Activated naive CD4-positive, alpha-beta T cell treated with Interleukin-2 at 50 U/mL for 16 hours (primary cell): ENCODE data around the gene CCDC57.
A peak's percentile ranks its signal among the peaks of the same experiment; 100 is the strongest.

Source experiments
- DNase-seq: peaks from one replicate; pipeline ENCODE4 v3.0.0-alpha.2; 2020

The CCDC57 gene

DNA sequence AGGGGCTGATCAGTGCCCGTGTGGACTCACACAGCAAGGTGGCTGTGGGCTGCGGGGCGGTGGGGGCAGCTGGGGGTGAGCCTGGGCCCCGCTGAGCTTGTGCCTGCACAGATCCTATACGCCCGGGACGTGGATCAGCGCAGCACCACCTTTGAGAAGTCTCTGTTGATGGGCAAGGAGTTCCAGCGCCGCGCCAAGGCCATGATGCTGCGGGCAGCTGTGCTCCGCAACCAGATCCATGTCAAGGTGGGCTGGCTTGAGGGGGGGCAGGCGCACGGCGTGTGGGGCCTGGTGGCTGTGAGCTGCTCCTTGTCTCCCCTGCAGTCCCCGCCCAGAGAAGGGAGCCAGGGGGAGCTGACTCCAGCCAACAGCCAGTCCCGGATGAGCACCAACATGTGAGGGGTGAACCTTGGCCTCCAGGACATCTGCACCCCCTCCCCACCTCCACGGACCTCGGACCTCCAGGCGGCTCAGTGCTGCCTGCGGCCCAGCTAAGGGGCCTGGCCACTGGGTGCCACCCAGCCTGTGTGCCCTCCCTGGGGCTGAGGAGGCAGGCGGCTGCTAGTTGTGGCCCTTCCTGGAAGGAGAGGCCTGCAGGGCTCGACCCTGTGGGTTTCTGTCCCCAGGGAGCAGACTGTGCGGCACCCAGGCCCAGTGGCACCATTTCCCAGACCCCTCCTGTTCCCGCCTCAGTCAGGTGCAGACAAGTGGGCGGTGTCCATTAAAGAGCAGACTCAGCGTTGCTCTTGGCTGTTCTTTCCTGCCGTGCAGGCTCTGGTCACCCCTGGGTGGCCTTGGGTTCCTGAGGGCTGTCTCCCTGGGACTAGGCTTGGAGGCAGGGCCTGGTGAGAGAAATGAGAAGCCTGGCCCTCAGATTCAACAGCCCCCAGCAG lies 155.7 kb downstream of the CCDC57 start:
- no peak for DNase-seq

DNA sequence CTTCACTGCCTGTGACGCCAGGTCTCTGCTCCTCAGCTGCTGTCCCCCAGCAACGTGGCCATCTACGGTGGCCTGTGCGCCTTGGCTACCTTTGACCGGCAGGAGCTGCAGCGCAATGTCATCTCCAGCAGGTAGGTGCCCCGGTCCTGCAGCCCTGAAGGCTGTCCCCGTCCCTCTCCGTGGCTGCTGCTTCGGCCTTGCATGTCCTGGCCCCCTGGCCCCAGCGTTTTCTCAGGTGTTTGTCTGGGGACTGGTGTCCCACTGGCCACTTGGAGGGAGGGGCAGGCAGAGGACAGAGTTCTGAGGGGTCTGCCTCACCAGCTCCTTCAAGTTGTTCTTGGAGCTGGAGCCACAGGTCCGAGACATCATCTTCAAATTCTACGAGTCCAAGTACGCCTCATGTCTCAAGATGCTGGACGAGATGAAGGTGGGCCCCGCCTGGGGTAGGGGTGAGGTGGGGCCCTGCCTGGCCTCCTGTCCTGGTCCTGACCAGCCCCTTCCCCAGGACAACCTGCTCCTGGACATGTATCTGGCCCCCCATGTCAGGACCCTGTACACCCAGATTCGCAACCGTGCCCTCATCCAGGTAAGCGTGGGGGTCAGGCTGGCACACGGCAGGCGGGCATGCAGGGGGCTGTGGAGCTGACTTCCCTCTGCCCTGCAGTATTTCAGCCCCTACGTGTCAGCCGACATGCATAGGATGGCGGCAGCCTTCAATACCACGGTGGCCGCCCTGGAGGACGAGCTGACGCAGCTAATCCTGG lies 156.5 kb downstream of the CCDC57 start:
- DNase-seq: no peak

DNA sequence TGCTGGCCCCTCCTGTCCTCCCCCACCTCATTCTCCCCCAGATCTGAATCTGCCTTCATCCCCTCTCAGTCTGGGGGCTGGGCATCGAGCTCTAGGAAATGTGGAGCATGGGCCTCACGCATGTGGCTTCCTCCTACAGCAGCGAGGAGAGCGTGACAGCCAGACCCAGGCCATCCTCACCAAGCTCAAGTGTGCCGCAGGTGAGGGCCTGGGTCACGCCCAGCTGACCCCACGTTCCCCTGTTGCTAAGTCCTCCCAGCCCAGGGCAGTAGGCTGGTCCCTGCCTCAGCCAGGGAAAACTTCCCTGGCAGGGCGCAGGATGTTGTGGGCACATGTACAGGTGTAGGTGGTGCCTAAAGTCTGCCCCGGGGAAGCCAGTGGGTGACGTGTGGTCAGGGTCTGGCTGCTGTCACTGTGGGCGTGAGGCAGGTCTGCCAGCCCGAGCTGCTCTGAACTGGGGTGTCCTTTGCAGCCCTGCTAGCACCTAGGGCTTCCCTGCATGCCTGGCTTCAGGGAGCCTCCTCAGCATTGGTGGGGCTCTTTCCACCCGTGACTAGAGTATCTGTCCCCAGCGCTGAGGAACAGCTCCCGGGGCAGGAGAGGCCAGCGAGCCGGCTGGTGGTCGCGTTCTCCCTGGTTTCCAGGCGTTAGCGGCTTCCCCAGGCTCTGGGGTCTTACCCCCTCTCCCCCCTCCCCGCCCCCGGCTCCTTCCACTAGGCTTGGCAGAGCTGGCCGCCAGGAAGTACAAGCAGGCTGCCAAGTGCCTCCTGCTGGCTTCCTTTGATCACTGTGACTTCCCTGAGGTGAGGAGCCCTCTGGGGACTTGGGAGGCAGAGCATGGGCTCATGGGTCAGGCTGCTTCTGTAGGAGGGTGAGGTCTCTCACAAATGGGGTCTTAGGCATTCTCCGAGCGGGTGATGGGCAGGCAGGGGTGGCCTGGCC lies 157.3 kb downstream of the CCDC57 start:
- DNase-seq: no peak

DNA sequence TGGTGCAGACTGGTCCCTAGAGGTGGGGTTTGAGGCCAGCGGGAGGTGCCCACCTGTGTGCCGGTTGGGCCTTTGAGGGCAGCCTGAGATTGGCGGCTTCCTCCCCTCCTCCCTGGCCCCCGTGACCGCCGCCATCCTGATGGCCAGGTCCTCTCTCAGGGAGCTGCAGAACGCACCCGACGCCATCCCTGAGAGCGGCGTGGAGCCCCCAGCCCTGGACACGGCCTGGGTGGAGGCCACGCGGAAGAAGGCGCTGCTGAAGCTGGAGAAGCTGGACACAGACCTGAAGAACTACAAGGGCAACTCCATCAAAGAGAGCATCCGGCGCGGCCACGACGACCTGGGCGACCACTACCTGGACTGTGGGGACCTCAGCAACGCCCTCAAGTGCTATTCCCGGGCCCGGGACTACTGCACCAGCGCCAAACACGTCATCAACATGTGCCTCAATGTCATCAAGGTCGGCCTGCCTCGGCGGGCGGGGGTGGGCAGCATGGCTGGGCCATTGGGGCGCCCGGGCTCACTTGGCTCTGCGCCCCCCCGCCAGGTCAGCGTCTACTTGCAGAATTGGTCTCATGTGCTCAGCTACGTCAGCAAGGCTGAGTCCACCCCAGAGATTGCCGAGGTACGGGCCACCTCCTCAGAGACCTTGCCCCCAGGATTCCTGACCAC lies 158.2 kb downstream of the CCDC57 start:
- no peak for DNase-seq

DNA sequence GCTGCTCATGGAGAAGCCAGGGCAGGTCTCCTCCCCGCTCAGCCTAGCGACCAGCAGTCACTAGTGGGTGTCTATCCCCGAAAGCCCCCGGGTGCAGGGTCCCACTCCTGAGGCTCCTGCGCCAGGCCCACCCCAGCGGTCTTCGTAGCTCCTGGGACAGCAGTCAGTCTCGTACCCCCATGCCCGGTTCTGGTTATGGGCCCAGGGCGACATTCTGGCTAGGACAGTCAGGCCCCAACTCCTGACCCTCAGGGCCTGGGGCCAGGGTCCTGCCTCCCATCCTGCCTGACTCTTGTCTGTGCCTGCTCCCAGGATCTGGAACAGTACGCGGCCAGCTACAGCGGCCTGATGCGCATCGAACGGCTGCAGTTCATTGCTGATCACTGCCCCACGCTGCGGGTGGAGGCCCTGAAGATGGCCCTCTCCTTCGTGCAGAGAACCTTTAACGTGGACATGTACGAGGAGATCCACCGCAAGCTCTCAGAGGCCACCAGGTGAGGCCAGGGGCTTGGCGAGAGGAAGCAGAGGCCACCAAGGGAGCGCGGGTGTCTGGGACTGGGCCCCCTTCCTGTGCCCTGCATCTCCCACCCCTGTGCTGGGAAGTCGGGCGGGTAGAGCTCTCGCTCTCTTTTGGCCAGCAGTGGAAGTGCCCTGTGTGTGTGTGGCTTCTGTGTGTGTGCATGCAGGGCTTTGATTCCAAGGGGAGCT lies 158.9 kb downstream of the CCDC57 start:
- no peak for DNase-seq

DNA sequence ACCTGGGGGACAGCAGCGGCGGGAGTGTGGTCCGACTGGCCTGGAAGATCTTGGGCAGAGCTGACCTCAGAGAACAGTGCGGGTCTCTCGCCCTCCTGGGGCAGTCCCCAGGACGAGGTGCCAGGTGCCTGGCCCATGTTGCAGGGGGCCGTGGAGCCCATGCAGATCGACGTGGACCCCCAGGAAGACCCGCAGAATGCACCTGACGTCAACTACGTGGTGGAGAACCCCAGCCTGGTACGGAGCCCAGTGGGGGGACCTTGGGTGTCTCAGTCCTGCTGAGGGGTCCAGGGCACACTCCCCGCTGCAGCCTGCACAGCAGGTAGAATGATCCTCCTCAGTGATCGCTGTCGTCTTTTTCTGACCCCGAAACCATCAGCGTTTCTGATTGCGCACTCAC lies 159.5 kb downstream of the CCDC57 start:
- DNase-seq: no peak

DNA sequence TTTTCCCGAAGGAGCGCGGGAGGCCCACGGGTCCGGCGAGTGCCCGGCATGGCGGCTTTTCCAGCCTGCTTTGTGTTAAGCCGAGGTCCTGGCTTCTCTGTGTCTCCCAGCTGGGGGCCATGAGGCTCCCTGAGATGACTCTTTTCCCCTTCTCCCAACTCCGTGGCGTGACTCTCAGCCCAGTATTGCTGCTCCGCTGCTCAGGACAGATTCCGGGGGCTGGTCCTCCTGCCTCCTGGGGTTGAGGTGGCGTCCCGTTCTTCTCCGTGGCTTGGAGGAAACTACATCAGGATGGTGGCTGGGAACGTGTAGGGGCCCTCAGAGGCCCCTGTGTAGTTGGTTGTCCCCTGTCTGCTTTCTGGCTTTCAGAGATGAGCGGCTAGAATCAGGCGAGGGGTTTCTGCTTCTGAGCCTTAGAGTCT lies 160.0 kb downstream of the CCDC57 start:
- no peak for DNase-seq

DNA sequence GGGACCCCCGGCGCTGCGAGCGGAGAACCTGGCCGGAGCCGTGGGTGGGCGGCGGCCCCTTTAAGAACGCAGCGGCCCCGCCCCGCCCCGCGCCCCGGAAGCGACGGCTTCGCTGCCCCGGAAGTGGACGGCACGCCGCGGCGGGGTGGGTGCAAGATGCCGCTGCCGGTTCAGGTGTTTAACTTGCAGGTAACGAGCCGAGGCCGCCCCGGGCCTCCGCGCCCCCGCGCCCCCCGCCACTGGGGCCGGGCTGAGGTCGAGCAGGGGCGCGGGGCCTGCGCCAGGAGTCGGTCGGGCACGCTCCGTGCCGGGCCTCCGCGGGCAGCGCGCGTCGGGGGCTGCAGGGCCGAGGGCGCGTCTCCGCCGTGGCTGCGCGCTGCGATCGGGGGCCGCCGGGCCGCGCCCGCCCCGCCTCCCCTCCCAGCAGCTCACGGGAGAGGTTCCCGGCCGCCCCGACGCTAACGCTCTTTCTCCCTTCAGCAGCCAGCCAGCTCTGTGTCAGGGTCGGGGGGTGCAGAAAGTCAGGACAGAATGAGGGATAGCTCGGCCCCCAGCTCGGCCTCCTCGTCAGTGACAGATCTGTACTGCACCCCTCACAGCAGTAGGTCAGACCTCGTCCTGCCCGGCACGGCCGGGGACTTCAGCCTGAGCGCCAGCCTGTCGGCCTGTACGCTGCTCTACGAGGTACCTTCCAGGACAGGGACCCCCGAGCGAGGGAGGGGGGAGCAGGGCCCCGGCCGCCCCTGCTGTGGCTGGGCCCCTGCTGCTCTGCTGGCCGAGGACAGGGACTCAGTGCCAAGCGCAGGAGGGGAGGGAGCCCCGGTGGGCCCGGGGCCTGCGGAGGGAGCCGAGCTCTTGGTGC lies 160.6 kb downstream of the CCDC57 start, which contains the start of the genes GPS1 and RFNG:
GPS1 (plus strand) TSS at position 123 of the 862 bp plus-strand sequence; CDS start at position 157, 34 bp downstream.
RFNG (minus strand) TSS at position 36 of the 862 bp plus-strand sequence. CDS start 45 bp downstream, outside the sequence.
- DNase-seq: peak; percentile 87
